ENCODE data around the gene ACAT2.
A peak's percentile ranks its signal among the peaks of the same experiment; 100 is the strongest.
"Not testable (repeated sequence)": the region's sequence is repeated elsewhere in the genome, so short reads cannot be mapped to it uniquely, and the experiment has no call there.

ACAT2 gene

GRCh38 chr6:159772196-159772595 lies 10.4 kb downstream of the ACAT2 start:
- DNase-seq (ENCODE audit: low spot score), result no peak

- DNase-seq (ENCODE audit: low spot score), result no peak
Measured at GRCh38 chr6:159777240-159777904, 15.5 kb downstream of the ACAT2 start.

GRCh38 chr6:159778131-159778530 lies 16.3 kb downstream of the ACAT2 start:
- no peak for DNase-seq (ENCODE audit: low spot score)

- DNase-seq (ENCODE audit: low spot score), result no peak
Measured at GRCh38 chr6:159778542-159779103, 16.8 kb downstream of the ACAT2 start.

- DNase-seq (ENCODE audit: low spot score), result no peak
Measured at GRCh38 chr6:159788276-159788675, 26.4 kb downstream of the ACAT2 start.

- peak; percentile 27 for DNase-seq (ENCODE audit: low spot score)
Measured at GRCh38 chr6:159788753-159789376, 27.0 kb downstream of the ACAT2 start.

- peak; percentile 94 for DNase-seq (ENCODE audit: low spot score)
Measured at GRCh38 chr6:159789377-159790148, 27.7 kb downstream of the ACAT2 start, which contains the start of gene TCP1. Gene TCP1, minus strand, starts transcription at chr6:159789602. Its CDS starts 134 bp downstream, at chr6:159789468.

- DNase-seq (ENCODE audit: low spot score), result peak; percentile 96
Measured at GRCh38 chr6:159790149-159790955, 28.5 kb downstream of the ACAT2 start, which contains the start of gene MRPL18. Gene MRPL18, plus strand, starts transcription at chr6:159790467. Its CDS starts 121 bp downstream, at chr6:159790588.

- DNase-seq (ENCODE audit: low spot score), result peak; percentile 38
Measured at GRCh38 chr6:159790956-159791598, 29.2 kb downstream of the ACAT2 start.

- not testable (repeated sequence) for DNase-seq (ENCODE audit: low spot score)
Measured at GRCh38 chr6:159794976-159795375, 33.1 kb downstream of the ACAT2 start.

- DNase-seq (ENCODE audit: low spot score), result no peak
Measured at GRCh38 chr6:159797554-159797953, 35.7 kb downstream of the ACAT2 start.

- DNase-seq (ENCODE audit: low spot score), result no peak
Measured at GRCh38 chr6:159800141-159800865, 38.5 kb downstream of the ACAT2 start, which contains the start of gene PNLDC1. Gene PNLDC1, plus strand, starts transcription at chr6:159800276. Its CDS starts 32 bp downstream, at chr6:159800308.

GRCh38 chr6:159801935-159802334 lies 40.1 kb downstream of the ACAT2 start:
- DNase-seq (ENCODE audit: low spot score), result no peak

GRCh38 chr6:159804504-159804903 lies 42.7 kb downstream of the ACAT2 start:
- DNase-seq (ENCODE audit: low spot score), result no peak

GRCh38 chr6:159805440-159806020 lies 43.7 kb downstream of the ACAT2 start:
- no peak for DNase-seq (ENCODE audit: low spot score)

GRCh38 chr6:159806021-159806458 lies 44.2 kb downstream of the ACAT2 start:
- no peak for DNase-seq (ENCODE audit: low spot score)

- DNase-seq (ENCODE audit: low spot score), result no peak
Measured at GRCh38 chr6:159807150-159807858, 45.5 kb downstream of the ACAT2 start.

- DNase-seq (ENCODE audit: low spot score), result no peak
Measured at GRCh38 chr6:159808647-159809046, 46.8 kb downstream of the ACAT2 start.

GRCh38 chr6:159809149-159809548 lies 47.3 kb downstream of the ACAT2 start:
- no peak for DNase-seq (ENCODE audit: low spot score)

All from germinal center (tissue), 1 donor.